ENCODE measurements around the gene ZNF253. TPM values are rescaled to one million over a fixed set of nuclear protein-coding genes. Genes with fewer than 3 reads are reported as not detected.

Gene ZNF253
- total and polyA plus RNA-seq, 9 of the 15 experiments (the other 6 are each of a cell fraction or from before 2014, with no cell fraction given) = 4.0 to 14.4 (median 7.5) TPM

DNA sequence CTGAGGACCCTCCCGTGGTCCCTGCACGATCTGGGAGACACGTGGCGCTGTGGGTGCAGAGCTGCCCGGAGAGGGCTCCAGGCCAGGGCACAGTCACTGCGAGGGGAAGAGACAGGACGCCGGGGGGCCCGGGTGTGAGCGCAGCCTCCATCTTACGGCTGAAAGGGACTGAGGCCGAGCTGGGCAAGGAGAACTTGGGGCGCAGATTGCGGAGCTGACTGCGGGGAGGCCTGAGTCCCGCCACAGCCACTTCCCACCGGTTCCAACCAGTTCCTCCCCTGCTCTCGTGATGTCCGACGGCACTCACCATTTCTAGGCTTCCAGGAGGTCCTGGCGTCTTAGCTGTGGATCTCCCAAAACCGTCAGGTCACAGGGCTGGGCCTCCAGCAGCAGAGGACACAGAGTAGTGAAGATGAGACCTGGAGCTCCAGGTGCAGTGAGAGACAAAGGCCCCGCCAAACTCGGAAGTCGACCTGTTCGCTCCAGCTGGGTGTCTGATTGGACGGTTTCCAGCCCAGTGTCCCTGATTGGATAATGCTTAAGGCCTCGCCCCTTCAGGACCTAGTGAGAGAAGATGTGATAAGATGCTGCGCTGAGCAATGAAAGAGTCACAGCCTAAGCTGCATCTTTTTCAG, 4.8 kb upstream of the ZNF253 start (continued):
- TF ChIP-seq, protein P1, sequence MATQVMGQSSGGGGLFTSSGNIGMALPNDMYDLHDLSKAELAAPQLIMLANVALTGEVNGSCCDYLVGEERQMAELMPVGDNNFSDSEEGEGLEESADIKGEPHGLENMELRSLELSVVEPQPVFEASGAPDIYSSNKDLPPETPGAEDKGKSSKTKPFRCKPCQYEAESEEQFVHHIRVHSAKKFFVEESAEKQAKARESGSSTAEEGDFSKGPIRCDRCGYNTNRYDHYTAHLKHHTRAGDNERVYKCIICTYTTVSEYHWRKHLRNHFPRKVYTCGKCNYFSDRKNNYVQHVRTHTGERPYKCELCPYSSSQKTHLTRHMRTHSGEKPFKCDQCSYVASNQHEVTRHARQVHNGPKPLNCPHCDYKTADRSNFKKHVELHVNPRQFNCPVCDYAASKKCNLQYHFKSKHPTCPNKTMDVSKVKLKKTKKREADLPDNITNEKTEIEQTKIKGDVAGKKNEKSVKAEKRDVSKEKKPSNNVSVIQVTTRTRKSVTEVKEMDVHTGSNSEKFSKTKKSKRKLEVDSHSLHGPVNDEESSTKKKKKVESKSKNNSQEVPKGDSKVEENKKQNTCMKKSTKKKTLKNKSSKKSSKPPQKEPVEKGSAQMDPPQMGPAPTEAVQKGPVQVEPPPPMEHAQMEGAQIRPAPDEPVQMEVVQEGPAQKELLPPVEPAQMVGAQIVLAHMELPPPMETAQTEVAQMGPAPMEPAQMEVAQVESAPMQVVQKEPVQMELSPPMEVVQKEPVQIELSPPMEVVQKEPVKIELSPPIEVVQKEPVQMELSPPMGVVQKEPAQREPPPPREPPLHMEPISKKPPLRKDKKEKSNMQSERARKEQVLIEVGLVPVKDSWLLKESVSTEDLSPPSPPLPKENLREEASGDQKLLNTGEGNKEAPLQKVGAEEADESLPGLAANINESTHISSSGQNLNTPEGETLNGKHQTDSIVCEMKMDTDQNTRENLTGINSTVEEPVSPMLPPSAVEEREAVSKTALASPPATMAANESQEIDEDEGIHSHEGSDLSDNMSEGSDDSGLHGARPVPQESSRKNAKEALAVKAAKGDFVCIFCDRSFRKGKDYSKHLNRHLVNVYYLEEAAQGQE (IDR thresholded peaks at IDR 0.05; ENCODE audit: borderline replicate concordance) = peak; percentile 76
- TF ChIP-seq, protein P1 (CRISPR knock-in tag; IDR thresholded peaks at IDR 0.05; ENCODE audit: low read depth) = no peak
- no peak for TF ChIP-seq BCOR (IDR thresholded peaks at IDR 0.05)
- TF ChIP-seq, protein P2, sequence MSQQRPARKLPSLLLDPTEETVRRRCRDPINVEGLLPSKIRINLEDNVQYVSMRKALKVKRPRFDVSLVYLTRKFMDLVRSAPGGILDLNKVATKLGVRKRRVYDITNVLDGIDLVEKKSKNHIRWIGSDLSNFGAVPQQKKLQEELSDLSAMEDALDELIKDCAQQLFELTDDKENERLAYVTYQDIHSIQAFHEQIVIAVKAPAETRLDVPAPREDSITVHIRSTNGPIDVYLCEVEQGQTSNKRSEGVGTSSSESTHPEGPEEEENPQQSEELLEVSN (IDR thresholded peaks at IDR 0.05; ENCODE audit: borderline replicate concordance in 1 of 2, extremely low read depth in 1 of 2, insufficient read depth in 1 of 2, insufficient read length in 1 of 2, low read depth in 1 of 2, low read length in 1 of 2, poor library complexity in 1 of 2, severe bottlenecking in 1 of 2) = peak in 1 of 2 experiments; percentile 3
- no peak for TF ChIP-seq MECOM (CRISPR knock-in tag; IDR thresholded peaks at IDR 0.05)
- TF ChIP-seq PTTG1 (tag; IDR thresholded peaks at IDR 0.05; ENCODE audit: low read depth) = no peak
- no peak for TF ChIP-seq RFX1 (IDR thresholded peaks at IDR 0.05)
- TF ChIP-seq KLF16 (IDR thresholded peaks at IDR 0.05) = no peak
- TF ChIP-seq L3MBTL2 (IDR thresholded peaks at IDR 0.05) = peak; percentile 57; the same call in 1 of the 2 replicates
- peak; percentile 88 for TF ChIP-seq NFYB (IDR thresholded peaks at IDR 0.05; ENCODE audit: extremely low read depth, insufficient read length)

Data from K562 (cell line).